Measurements from ENCODE around the gene LSM2.

- TF ChIP-seq, protein P1, sequence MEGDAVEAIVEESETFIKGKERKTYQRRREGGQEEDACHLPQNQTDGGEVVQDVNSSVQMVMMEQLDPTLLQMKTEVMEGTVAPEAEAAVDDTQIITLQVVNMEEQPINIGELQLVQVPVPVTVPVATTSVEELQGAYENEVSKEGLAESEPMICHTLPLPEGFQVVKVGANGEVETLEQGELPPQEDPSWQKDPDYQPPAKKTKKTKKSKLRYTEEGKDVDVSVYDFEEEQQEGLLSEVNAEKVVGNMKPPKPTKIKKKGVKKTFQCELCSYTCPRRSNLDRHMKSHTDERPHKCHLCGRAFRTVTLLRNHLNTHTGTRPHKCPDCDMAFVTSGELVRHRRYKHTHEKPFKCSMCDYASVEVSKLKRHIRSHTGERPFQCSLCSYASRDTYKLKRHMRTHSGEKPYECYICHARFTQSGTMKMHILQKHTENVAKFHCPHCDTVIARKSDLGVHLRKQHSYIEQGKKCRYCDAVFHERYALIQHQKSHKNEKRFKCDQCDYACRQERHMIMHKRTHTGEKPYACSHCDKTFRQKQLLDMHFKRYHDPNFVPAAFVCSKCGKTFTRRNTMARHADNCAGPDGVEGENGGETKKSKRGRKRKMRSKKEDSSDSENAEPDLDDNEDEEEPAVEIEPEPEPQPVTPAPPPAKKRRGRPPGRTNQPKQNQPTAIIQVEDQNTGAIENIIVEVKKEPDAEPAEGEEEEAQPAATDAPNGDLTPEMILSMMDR (IDR thresholded peaks at IDR 0.05) = no peak
- TF ChIP-seq POLR2A (IDR thresholded peaks at IDR 0.05) = no peak
These were observed 32.2 kb upstream of the LSM2 start for GRCh38 chr6:31838968-31839367.
